Skeletal muscle cell (primary cell): Measurements from ENCODE around the gene PHLDA3.

ENCODE experiments used
- DNase-seq: peaks from one replicate; pipeline ENCODE4 v3.0.0-alpha.2; 2010; ENCODE audit warnings: low read depth
- H3K4me3 ChIP-seq: 2 replicates; pipeline ENCODE4 v1.5.1; 2011; ENCODE audit warnings: low read depth, mild to moderate bottlenecking, control low read depth, low read length, moderate library complexity

The PHLDA3 gene

DNA sequence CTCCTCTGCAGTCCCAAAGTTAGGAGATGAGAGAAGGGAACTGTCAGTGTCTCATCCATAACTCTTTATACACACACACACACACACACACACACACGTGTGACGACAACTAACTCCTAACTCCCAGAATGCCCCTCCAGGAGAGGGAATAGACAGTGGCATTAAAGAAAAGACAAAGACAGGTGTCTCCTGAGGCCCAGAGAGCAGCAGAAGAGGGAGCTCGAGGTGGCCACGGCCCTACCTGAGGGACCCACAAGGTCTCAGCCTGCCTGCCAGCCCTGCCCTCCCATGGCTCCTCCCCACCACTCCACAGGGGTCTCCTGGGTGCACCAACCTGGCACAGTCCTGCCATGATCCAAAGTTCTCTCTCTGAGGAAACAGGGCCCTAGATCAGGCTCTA is 1.6 kb upstream of the PHLDA3 start:
- DNase-seq, result no peak
- no peak overlapping the region for H3K4me3 ChIP-seq

DNA sequence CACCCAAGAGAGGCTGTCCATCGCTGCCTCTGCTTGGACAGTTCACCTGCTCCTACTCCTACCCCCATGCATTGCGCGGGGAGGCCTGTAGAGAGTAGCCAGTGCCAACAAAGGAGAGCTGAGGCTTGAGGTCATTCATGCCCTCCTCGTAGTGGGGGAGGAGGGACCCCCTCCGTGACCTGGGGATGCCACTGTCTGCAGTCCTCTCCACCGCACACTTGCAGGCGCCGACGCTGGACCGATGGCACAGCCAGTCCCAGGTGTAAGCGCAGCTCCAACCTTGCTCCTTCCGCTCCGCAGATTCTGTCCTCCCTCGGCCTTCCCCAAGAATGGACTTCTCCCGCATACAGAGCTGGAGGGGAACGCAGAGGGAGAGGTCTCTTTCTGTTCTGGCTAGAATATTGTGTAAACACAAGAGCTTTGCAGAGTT is 672 bp upstream of the PHLDA3 start:
- no peak for DNase-seq
- H3K4me3 ChIP-seq, result peak overlapping the region; percentile 91

DNA sequence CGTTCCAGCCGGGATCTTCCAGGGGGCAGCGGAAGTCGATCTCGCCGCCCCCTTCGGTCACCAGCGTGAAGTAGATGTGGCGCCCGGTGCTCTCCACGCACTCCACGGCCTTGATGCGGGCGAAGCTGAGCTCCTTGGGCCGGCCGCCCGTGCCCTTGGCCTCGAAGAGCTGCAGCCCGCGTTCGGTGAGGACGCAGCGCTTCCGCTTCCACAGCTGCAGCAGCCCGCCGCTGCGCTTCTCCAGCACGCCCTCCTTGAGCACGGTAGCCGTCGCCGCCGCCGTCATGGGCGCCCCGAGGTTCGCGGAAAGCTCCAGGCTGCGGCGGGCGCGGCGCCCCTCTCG is 516 bp downstream of the PHLDA3 start:
- no peak for DNase-seq
- peak overlapping the region; percentile 91 for H3K4me3 ChIP-seq

DNA sequence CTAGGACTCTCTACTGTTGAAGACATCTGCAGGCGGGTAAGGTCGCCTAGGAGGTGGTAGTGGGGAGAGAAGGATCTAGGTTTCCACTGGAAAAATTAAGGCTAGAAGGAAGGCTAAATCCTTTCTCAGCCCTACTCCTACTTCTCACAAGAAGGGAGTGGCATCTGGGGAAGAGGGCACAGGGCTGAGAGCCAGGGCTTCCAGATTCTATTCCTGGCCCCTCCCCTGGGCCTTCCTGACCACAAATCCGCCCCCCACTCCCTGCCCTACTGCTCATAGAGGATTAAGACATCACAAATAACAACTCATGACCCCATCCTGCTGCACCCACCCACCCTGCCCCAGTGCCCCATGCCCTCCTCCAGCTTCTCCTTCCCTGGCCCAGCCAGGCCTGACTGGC is 2.5 kb downstream of the PHLDA3 start:
- no peak for DNase-seq
- peak overlapping the region; percentile 91 for H3K4me3 ChIP-seq

DNA sequence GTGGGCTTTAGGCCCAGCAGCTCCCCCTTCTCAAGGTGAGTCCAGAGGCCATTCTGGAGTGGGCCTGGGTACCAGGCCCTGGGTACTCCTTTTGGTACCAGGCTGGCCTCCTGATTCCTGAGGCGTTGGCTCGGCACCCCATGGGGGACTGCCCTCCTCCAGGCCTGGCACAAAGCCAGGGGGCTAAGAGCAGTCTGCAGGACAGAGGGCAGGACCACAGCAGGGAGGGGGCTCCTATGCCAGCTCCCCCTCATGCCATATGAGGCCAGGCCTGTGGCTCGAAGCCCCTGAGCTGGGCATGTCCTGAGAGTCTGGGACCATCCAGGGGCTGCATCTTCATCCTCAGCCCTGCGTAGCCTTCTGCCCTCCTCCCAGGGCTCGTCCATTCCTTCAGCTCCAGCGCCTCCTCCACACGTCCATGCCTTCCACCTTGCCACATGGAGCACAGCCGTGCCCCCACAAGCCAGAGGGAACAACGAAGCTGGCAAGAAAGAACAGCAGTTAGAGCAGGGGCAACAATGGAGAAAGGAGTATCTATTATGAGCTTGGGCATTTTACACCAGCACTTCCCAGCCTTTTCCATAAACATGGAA is 3.2 kb downstream of the PHLDA3 start:
- peak overlapping the region; percentile 91 for H3K4me3 ChIP-seq
- DNase-seq, result no peak

DNA sequence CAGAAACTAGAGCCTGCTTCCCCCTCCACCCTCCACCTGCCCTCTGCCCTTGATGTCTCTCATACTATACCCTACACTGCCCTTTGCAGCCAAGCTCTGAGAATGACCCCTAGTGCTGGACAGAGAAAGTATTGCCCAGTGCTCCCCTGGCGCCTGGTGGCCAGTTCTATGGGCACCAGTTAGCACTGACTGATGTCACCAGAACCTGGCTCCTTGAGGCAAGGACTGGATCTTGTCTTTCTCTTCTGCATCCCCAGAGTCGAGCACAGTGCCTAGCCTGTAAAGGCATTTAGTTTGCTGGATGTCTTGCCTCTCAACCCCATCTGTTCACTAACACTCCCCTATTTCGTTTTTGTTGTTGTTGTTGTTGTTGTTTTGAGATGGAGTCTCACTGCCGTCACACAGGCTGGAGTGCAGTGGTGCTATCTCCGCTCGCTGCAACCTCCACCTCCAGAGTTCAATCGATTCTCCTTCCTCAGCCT is 5.9 kb downstream of the PHLDA3 start:
- no peak for DNase-seq
- H3K4me3 ChIP-seq, result no peak overlapping the region

DNA sequence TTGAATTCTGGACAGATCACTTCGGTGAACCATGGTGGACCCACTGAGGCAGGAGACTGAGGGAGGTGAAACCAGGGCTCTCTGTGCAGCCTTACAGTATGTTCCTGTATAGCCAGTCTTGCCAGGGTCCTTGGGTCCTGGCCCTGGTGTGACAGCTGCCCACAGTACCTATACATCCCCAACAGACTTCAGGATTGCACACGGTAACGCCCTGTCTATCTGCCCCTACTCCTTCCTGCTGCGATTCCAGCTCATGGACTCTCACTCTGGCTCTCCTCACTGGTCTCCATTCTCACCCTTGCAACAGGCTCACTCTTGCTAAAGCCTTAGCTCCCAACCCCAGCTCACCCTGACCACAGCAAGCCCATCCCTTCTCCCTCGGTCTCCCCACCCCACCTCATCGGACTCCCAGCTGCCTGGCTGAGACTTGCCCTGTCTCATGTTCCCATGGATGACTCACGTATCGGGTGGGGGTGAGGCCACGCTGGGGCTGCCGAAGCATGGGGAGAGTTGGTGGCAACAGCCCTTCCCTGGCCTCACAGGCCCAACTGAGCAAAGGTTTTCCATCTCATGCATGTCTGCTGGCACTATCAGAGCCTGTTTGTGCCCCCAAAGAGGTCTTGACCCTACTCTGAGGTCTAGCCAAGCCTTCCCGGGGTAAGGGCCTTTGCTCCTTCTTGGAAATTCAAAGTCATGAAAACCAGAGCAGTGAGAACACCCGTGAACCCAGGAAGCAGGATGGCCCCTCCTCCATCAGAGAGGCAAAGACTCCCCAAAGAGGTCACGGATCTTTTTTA is 7.1 kb downstream of the PHLDA3 start:
- H3K4me3 ChIP-seq, result no peak overlapping the region
- DNase-seq, result peak; percentile 99

DNA sequence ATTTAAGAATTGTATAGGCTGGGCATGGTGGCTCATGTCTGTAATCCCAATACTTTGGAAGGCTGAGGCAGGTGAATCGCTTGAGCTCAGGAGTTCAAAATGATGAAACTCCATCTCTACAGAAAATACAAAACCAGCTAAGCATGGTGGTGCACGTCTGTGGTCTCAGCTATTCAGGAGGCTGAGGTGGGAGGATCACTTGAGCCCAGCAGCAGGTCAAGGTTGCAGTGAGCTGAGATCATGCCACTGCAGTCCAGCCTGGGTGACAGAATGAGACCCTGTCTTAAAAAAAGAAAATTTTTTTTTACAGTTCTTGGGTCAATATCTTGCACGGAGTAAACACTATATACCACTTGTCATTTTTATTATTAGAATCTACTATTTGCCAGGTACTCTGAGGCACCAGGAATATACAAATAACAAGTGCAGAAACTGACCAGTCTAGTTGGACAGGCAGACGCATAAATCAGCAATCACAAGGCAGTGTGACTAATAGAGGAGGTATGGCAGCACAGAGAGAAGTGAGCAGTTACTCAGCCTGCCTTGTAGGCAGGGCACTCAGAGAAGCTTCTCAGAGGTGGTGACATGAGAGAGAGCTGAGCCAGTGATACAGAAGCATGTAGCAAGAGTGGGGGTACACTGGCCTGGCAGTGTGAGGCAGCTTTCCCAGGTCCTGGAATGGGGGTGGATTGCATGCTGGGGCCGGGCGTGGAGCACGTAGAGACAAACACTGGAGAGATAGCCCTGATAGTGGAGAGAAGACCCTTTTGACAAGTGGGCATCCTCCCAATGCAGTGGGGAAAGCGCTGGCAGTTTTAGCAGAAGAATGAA is 8.0 kb downstream of the PHLDA3 start:
- H3K4me3 ChIP-seq, result no peak overlapping the region
- peak; percentile 96 for DNase-seq

DNA sequence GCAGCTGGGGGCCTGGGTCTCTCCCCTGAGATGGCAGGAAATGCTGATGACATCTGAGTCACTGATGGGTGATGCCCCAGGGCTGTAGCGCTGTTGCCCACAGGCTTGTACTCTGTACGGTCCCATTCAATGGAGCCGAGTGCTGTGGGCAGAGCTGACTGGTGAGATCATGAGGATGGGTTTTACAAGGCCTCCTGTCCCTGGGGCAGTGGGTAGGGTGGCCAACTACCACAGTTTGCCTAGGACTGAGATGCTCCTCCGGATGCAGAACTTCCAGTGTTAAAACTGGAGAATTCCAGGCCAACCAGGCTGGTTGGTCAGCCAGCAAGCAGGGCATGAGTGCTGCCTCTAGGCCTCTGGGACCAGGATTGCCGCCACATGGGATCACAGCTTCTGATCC is 9.2 kb downstream of the PHLDA3 start:
- H3K4me3 ChIP-seq, result no peak overlapping the region
- DNase-seq, result no peak

DNA sequence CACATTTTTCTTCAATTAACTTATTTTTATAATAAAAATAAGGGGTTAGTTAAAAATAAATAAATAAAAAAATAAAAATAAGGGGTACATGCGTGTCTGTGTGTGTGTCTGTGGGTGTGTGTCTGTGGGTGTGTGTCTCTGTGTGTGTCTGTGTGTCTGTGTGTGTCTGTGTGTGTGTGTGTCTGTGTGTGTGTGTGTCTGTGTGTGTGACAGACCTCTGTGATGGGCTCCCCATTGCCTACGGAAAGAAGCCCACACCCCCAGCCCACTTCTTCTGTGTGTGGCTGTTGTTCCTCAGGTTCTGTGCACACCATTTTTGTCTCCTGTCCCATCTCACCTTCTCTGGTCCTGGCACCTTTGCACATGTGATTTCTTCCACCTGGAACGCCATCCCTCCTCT is 9.9 kb downstream of the PHLDA3 start:
- H3K4me3 ChIP-seq, result no peak overlapping the region
- no peak for DNase-seq

DNA sequence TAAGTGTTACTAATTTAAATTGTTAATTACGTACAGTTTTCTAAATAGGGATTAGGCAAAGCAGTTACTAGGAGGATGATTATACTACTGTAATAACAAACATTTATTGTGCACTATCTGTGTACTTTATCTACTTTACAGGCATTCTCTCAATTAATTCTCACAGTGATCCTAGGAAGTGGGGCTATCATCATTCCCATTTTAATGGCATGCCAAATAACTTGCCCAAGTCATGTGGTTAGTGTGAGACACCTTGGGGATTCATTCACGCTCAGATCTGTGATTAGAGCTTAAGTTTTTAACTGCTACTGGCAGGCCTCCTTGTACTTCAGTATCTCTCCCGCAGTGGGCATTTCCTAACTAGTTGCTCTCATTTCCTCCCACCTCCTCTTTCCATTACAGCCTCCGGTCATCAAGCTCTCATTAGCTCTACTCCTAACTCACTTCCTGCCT is 11.5 kb downstream of the PHLDA3 start:
- no peak for DNase-seq
- no peak overlapping the region for H3K4me3 ChIP-seq

DNA sequence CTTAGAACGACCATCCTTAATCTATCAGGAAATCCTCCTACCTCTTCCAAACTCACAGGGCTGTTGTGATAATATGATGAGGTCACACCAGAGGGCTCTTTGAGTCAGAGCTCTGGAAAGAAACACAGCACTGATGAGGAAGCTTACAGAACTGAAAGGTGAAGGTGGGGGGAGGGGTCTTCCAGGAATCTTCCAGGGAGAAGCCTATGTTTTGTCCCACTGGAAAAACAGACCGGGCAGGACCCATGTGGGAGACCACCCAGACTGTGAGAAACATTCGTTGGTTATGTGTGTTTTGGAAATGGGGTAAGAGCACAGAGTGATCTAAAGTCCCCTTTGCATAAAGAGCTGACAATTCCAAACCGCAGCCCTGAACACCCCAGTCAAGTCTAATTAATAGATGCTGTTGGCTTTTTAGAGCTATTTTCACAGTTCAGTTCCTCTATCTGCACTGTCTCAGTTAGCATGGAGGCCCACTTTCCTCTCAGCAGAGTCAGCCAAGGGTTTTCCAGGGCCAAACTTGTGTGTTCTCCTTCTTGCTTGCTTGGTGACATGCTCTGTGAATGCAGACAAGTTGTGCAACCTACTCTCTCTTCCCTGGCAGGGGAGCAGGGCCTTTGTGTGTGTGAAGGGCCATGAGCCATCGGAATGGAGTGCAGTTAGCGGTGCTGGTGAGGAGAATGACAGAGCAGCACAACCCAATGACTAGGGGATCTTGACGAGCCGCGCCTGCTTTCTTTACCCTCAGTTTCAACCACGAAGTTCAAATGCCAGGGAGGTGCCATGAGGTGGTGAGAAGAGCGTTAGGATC is 12.3 kb downstream of the PHLDA3 start:
- H3K4me3 ChIP-seq, result no peak overlapping the region
- DNase-seq, result peak; percentile 98

DNA sequence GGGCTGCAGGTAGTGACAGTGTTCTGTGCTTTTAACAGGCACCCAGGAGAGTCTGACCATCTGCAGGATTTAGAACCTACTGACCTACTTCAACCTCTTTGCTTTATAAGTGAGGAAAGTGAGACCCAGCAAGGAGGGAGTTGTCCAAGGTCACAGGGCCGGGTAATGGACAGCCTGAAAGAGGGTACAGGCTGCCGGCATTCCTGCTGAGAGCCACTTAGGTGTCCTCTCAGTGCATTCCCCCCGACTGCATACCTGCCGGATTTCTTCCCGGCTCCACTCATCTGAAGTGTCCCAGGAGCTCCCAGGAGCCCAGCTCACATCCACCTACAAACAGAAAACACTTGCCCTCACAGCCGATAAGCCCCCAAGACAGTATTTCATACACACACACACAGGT is 13.9 kb downstream of the PHLDA3 start:
- H3K4me3 ChIP-seq, result no peak overlapping the region
- no peak for DNase-seq

DNA sequence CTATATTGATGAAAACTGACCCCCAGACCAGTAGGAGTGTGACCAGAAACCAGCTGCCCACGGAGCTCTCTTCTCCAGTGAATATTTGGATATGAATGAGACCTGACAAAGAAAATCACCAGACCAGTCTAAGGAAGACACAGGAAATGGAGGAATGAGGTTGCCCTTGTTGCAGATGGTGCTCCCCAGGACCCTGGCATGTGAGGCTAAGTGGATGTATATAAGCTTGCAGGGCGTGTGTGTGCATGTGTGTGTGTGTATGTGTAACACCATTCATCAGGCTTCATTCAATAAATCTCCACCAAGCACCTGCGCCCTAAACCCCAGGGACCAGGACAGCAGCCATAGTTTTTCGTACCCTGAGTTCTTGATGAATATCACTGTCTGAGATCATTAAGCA is 14.4 kb downstream of the PHLDA3 start:
- H3K4me3 ChIP-seq, result no peak overlapping the region
- DNase-seq, result no peak

DNA sequence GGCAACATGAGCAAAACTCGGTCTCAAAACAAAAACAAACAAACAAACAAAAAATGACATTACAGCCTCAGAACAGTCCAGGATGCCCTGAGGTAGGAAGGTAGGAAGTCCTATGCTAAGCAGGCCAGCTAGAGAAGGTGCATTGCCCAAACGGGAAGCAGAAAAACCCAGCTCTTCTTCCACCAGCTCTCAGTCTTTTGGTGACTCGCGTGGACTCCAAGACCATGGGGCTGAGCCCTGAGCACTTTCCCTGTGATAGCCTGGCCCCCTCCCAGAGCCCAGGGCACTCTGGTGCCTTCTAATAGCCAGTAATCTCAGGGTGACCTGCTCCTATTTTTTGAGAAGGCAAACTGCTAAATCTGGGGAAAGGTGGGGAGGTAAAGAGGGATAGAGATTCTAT is 16.1 kb downstream of the PHLDA3 start:
- H3K4me3 ChIP-seq, result no peak overlapping the region
- no peak for DNase-seq

DNA sequence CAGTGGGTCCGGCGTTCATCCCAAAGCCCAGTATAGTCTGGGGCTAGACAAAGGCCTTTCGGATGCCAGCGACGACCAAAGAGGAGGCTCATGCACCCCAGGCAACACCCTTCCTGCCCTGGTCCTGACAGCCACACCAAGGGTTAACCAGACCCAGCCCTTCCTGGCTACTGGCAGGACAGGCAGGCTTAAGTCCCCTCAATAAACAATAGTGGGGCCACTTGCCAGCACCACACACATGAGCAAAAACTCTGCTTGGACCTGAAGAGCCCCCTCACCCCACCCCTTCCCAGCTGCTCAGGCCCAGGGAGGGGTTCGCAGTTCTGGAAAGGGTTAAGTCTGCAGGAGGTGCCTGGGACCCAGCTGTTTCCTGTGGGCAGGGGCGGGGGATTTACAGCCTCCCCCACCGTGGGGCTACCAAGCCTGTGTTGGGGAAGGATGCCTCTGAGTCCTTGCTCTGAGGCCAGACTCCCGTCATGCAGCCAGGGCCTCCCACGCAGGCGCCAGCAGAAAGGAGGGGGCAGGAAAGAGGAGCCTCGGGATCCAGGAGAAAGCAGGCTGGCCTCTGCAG is 18.2 kb downstream of the PHLDA3 start:
- peak; percentile 93 for DNase-seq
- H3K4me3 ChIP-seq, result no peak overlapping the region

DNA sequence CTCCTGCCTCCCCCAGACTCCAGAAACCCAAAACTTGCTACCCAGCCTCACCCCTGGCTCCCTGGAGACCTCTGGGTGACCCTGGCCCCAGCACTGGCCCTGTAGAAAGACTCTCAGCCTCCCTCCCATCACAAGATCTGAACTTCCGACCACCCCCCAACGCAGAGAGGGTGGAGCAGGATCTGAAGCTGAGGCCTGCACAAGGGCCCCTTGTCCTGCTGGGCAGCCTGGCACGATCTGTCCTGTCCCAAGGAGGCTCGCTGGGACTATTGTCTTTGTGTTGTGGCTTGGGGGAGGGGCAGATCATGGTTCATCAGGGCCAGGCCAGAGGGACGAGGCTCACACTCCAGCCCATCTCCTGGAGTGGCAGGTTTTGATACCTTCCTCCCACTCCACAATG is 20.0 kb downstream of the PHLDA3 start:
- no peak for DNase-seq
- H3K4me3 ChIP-seq, result no peak overlapping the region

DNA sequence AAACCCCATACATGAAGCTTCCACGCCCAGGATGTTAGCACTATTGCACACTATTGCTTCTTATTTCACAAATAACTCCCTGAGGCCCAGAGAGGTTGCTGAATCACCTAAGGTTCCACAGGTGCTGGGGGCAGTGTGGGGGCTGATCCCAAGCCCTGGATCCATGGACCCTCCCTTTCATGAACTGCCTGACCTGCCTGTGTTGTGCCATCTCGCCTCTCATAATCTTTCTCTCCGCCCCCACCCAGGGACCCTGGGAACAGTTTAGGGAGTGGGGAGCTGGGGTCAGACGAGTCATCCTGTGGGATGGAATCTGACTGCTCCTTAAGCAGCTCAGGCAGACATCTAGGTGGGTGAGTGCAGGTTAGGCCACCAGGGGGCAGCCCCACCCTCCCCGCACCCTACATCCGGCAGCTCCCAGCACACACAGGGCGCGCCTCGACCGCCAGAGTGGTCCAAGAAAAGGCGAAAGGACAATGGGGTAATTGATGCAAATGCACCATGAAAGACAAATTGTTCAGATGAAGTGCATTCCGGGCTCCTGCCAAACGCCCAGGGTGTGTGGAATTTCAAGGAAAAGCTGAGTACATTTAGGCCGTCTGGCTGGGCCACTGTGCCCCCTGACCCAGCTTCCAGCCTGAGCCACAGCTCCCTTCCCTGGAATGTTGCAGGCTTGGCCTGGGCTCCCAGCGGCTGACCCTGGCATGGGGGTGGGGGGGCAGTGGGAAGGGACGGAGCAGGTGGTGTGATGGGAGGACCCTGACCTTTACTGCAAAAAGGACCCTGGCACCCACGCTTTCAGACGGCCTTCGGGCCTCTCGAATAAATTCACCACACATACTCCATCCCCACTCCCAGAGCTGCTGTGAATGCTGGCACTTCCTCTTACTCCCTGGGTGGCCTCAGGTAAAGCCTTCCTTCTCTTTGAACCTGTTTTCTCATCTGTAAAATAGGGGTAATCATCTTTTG is 20.8 kb downstream of the PHLDA3 start:
- no peak overlapping the region for H3K4me3 ChIP-seq
- no peak for DNase-seq
